ENCODE measurements around the gene SNX14. TPM values are rescaled to one million over a fixed set of nuclear protein-coding genes. Genes with fewer than 3 reads are reported as not detected.

The SNX14 gene
- total and polyA plus RNA-seq, 10 of the 15 experiments (the other 5 are each of a cell fraction or from before 2014, with no cell fraction given), result 34.2 to 122 (median 51.0) TPM

- H3K36me3 ChIP-seq (ENCODE audit: control insufficient read depth in 2 of 2, insufficient read depth in 2 of 2, low read length in 1 of 2), result peaks cover 0 to 6% of the 10 kb centered on the region in 2 experiments; a peak in 3 of 4 replicates
- no peak for FAIRE-seq
- intact Hi-C loops (cut with micrococcal nuclease; ENCODE audit: unreplicated experiment), result no loop called here
- no peak overlapping the region for H3K4me2 ChIP-seq (ENCODE audit: control insufficient read depth, insufficient read depth)
- H3K27me3 ChIP-seq (replicated peaks in 1 of 2; ENCODE audit: control insufficient read depth in 2 of 2, insufficient read depth in 2 of 2, low read length in 1 of 2), result no peaks in the 10 kb centered on the region
- BruUV-seq (replicated peaks), result no TSS peak
- H2AFZ ChIP-seq (ENCODE audit: control insufficient read depth, low read depth, low read length), result no peak overlapping the region
- peaks cover 12% of the 10 kb centered on the region for H3K79me2 ChIP-seq (ENCODE audit: control insufficient read depth, insufficient read depth, low read length)
- ChIA-PET SMC1A (ENCODE audit: uncharacterized antibody, unreplicated experiment) (interaction anchor here (1.2 to 2.1 kb wide), 3 partner anchors 10 to 74 kb away, joined by 3 to 5 read pairs (median 3); no protein-coding TSS in a partner anchor), POLR2A (no interaction called here), CTCF (interaction anchor here (1.2 kb wide), 1 partner anchor 8 kb away, joined by 4 read pairs; no protein-coding TSS in a partner anchor), RAD21 (ENCODE audit: unreplicated experiment) (no interaction called here)
- H3K4me3 ChIP-seq, result no peak overlapping the region
- no peak for DNase-seq (ENCODE audit: low read depth, low spot score)
- in situ Hi-C loops (cut with MboI), result no loop called here
- no peaks in the 10 kb centered on the region for H4K20me1 ChIP-seq (ENCODE audit: control insufficient read depth, insufficient read depth)
- no peak overlapping the region for H3K9ac ChIP-seq (ENCODE audit: control insufficient read depth, insufficient read depth, low read length)
- TF ChIP-seq FOS (IDR thresholded peaks at IDR 0.05; ENCODE audit: borderline replicate concordance, extremely low read depth, insufficient read length) (no peak), SMC3 (IDR thresholded peaks at IDR 0.05; ENCODE audit: borderline replicate concordance, low read length) (no peak), CBX5 (IDR thresholded peaks at IDR 0.05; ENCODE audit: low read depth) (0 out of 2 replicates have a peak, but pooled peaks have one; percentile 56), YY1 (IDR thresholded peaks at IDR 0.05; ENCODE audit: low read depth, low read length) (no peak), SPI1 (IDR thresholded peaks at IDR 0.05; ENCODE audit: borderline replicate concordance, insufficient read depth, low read depth, low read length) (no peak), ESRRA (IDR thresholded peaks at IDR 0.05; ENCODE audit: low read length) (no peak), NR2C2 (IDR thresholded peaks at IDR 0.05; ENCODE audit: borderline replicate concordance, control insufficient read depth, insufficient read length, low read depth) (no peak)
- TF ChIP-seq, protein P1, sequence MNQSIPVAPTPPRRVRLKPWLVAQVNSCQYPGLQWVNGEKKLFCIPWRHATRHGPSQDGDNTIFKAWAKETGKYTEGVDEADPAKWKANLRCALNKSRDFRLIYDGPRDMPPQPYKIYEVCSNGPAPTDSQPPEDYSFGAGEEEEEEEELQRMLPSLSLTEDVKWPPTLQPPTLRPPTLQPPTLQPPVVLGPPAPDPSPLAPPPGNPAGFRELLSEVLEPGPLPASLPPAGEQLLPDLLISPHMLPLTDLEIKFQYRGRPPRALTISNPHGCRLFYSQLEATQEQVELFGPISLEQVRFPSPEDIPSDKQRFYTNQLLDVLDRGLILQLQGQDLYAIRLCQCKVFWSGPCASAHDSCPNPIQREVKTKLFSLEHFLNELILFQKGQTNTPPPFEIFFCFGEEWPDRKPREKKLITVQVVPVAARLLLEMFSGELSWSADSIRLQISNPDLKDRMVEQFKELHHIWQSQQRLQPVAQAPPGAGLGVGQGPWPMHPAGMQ (IDR thresholded peaks at IDR 0.05; ENCODE audit: borderline replicate concordance), result no peak
- H3K27ac ChIP-seq (ENCODE audit: control insufficient read depth, insufficient read depth), result no peak overlapping the region
- peaks cover 5% of the 10 kb centered on the region; the same call in 2 of the 3 replicates for H3K9me3 ChIP-seq (replicated peaks; ENCODE audit: control insufficient read depth, insufficient read depth, low read length)
- ATAC-seq, result no peak
- H3K4me1 ChIP-seq (ENCODE audit: control insufficient read depth, insufficient read depth, low read length), result no peaks in the 10 kb centered on the region
Measured at GRCh38 chr6:85581572-85581971, 12.1 kb downstream of the SNX14 start.
